Ovary (tissue), 9 donors: ENCODE measurements around the gene SHD. TPM values are rescaled to one million over a fixed set of nuclear protein-coding genes. Genes with fewer than 3 reads are reported as not detected.
A peak's percentile ranks its signal among the peaks of the same experiment; 100 is the strongest.

Experiments
- DNase-seq, 5 donors: peaks; one replicate each; pipeline ENCODE4 v3.0.0-alpha.2; 2019 to 2020
- H3K27ac ChIP-seq, 2 donors: fragments of 200-600 bp; one replicate each; pipeline versions ENCODE4 v1.5.1 to v1.8.0; 2019 to 2022
- H3K27me3 ChIP-seq: fragments of 200-600 bp; one replicate; pipeline ENCODE4 v1.8.0; 2022
- H3K36me3 ChIP-seq: fragments of 200-600 bp; sonication (generic); one replicate; pipeline ENCODE4 v1.5.1; 2019
- H3K4me1 ChIP-seq: one replicate; pipeline ENCODE4 v1.8.1; 2013; ENCODE audit warnings: mild to moderate bottlenecking, moderate library complexity; ENCODE audit not compliant: insufficient read depth
- H3K4me3 ChIP-seq: fragments of 200-600 bp; sonication (generic); one replicate; pipeline ENCODE4 v1.5.1; 2017
- H3K9me3 ChIP-seq, 2 donors: fragments of 200-600 bp in 1 of 2; sonication (generic) in 1 of 2; one replicate each; pipeline versions ENCODE4 v1.5.1 to v1.8.1; 2013 to 2019; ENCODE audit warnings: mild to moderate bottlenecking in 1 of 2, moderate library complexity in 1 of 2
- EP300 ChIP-seq: sonication (generic); formaldehyde crosslinking; IDR thresholded peaks from one replicate; pipeline ENCODE4 v1.6.1; 2017; ENCODE audit warnings: antibody characterized with exemption
- POLR2A ChIP-seq: fragments of 450-650 bp; IDR thresholded peaks from one replicate; pipeline ENCODE4 v1.6.1; 2017; ENCODE audit warnings: antibody characterized with exemption, mild to moderate bottlenecking, moderate library complexity
- WGBS, 3 donors: extraction: QIAGEN DNeasy Blood & Tissue Kit in 1 of 3; methylation state at CpG; one replicate each; pipeline versions ENCODE4 v1.1.5 to v1.1.7; 2013 to 2017; 5-methylcytosine and 5-hydroxymethylcytosine counted together
- intact Hi-C, 4 donors: fragments of 100-400 bp; cut with DNase I; formaldehyde crosslinking; loops; one replicate each; pipeline versions ENCODE4 v1.11.0 to v1.15.1; 2022 to 2023
- polyA plus RNA-seq, 2 donors: library from polyadenylated mRNA; stranded (reverse); fragments of 200-250 nt in 1 of 2; fragments of 350-450 nt in 1 of 2; fragmentation: Illumina TruSeq in 1 of 2; extraction: RNeasy Lipid Tissue Mini Kit (QIAGEN cat#74804) in 1 of 2; gene quantifications; one replicate each; pipeline ENCODE4 v1.2.3, GENCODE V29; 2013 to 2014
- total RNA-seq, 7 donors: library from RNA; depleted of rRNA in 2 of 7; stranded (reverse); fragments of >200 nt in 2 of 7; fragmentation: NEBNext Ultra II Directional in 3 of 7; extraction: Animal tissue kit (Norgen Biotek cat#: 25700) in 3 of 7; gene quantifications; one replicate each; pipeline versions ENCODE4 v1.1.0 to v1.2.4, GENCODE V29; 2016 to 2023
- TF ChIP-seq, protein P1 (sequence below), 3 donors: fragments of 450-650 bp in 2 of 3; fragments of 200-600 bp in 1 of 3; IDR thresholded peaks; one replicate each; pipeline versions ENCODE4 v1.5.1 to v1.8.0; 2016 to 2022; ENCODE audit warnings: antibody characterized with exemption in 3 of 3, mild to moderate bottlenecking in 1 of 3
- donor health status: DM: no; HTN: no; CAD: no; lungs with moderate emphysema.
- donor health status: DM: no; HTN: no; CAD: no.
- donor health status: Bipolar disorder and iron deficiency.
- donor health status: DM: yes; HTN: yes; CAD: no.
- donor health status: DM: no; HTN: no; CAD: no.
- donor health status: DM: yes; HTN: yes; CAD: no.

Gene SHD
- total and polyA plus RNA-seq, 9 donors, result 0.24 to 0.86 (median 0.48) TPM; not detected in 6

DNA sequence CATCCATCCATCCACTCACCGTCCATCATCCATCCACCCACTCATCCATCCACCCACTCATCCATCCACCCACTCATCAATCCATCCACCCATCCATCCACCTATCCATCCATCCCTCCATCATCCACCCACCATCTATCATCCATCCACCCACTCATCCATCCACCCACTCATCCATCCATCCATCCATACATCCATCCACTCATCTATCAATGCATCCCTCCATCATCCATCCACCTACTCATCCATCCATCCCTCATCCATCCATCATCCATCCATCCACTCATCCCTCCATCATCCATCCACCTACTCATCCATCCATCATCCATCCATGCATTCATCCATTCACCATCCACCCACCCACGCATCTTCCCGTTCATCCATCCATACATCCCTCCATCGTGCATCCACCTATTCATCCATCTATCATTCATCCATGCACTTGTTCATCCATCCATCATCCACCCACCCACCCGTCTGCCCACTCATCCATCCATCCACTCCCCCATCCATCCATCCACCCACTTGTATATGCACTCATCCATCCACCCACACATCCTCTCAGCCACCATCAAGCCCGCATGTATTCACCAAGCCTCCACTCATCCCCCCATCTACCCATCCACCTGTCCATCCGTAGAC lies 56.0 kb downstream of the SHD start:
- WGBS, 3 donors, result 93% methylated on average over 7 of the region's 7 CpGs
- Histone ChIP-seq H3K4me1 (peaks cover 4% of the 10 kb centered on the region), H3K27ac (no peak overlapping the region), H3K27me3 (no peaks in the 10 kb centered on the region), H3K36me3 (no peaks in the 10 kb centered on the region), H3K4me3 (no peak overlapping the region), H3K9me3 (no peaks in the 10 kb centered on the region)
- DNase-seq, result no peak
- TF ChIP-seq POLR2A (no peak), EP300 (no peak)
- TF ChIP-seq, protein P1, sequence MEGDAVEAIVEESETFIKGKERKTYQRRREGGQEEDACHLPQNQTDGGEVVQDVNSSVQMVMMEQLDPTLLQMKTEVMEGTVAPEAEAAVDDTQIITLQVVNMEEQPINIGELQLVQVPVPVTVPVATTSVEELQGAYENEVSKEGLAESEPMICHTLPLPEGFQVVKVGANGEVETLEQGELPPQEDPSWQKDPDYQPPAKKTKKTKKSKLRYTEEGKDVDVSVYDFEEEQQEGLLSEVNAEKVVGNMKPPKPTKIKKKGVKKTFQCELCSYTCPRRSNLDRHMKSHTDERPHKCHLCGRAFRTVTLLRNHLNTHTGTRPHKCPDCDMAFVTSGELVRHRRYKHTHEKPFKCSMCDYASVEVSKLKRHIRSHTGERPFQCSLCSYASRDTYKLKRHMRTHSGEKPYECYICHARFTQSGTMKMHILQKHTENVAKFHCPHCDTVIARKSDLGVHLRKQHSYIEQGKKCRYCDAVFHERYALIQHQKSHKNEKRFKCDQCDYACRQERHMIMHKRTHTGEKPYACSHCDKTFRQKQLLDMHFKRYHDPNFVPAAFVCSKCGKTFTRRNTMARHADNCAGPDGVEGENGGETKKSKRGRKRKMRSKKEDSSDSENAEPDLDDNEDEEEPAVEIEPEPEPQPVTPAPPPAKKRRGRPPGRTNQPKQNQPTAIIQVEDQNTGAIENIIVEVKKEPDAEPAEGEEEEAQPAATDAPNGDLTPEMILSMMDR (IDR thresholded peaks at IDR 0.05), result no peak
- intact Hi-C loops, result no loop called here

DNA sequence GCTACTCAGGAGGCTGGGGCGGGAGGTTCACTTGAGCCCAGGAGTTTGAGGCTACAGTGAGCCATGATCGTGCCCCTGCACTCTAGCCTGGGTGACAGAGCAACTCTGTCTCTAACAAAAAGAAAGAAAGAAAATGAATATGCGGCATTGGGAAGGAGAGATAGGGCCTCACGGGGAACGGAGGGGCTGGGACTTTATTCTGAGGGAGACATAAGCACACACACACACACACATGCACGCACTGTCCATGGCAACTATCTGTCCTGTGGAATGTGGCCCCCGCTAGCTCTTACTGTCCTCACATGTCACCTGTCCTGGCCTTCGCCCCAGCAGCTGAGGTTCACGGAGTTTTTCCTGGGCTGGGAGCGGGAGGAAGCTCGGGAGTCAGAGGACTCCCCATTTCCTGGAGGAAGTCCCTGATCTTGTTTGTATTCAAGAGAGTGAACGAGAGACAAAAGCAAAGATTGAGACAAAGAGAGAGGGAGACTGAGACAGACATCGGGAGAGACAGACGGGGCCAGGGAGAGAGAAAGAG lies 58.9 kb downstream of the SHD start:
- Histone ChIP-seq H3K4me3 (peak overlapping the region; percentile 41), H3K27me3 (no peaks in the 10 kb centered on the region), H3K9me3 (no peaks in the 10 kb centered on the region), H3K4me1 (peaks cover 8% of the 10 kb centered on the region), H3K27ac (peak overlapping the region; percentile 30 to 37), H3K36me3 (no peaks in the 10 kb centered on the region)
- TF ChIP-seq, protein P1 (IDR thresholded peaks at IDR 0.05), result no peak
- TF ChIP-seq EP300 (no peak), POLR2A (no peak)
- intact Hi-C loops, result no loop called here
- DNase-seq, result peak in 2 of 5 donors; percentile 37 to 40
- WGBS, 3 donors, result 4 to 10% (median 5%) methylated on average over 14 of the region's 14 CpGs

DNA sequence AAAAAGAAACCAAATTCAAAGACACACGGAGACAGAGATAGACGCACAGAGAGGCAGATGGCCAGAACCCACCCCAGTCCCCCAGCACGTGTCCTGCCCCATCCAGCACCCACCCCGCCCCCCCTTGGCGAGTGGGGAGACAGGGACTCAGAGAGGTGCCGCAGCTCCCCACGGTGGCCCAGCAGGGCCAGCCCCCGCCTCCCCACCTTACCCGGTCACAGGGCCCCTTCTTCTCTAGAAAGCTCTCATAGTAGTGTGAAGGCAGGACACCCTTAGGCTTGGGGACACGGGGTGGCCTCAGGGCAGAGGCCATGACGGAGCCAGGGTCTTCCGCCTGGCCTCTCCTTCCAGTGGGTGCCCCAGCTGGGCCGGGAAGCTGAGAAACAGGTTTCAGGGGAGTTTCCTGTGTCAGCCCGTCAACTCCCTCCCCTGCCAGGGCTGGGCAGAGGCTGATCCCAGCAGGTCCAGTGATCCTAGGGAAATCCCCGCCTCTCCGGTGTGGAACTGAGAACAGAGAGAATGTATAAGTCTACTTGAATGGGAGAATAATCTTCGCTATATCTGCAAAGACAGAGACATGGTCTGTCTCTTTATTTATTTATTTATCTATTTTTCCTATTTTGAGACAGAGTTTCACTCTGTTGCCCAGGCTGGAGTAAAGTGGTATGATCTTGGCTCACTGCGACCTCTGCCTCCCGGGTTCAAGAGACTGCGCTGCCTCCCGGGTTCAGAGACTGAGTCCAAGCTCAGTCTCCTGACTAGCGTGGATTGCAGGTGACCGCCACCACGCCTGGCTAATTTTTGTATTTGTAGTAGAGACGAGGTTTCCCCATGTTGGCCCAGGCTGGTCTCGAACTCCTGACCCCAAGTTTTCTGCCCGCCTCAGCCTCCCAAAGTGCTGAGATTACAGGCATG lies 59.6 kb downstream of the SHD start, which contains the start of gene STAP2:
STAP2 (minus strand) TSS at position 387 of the 915 bp plus-strand sequence; CDS start at position 313, 74 bp downstream.
- Histone ChIP-seq H3K27me3 (no peaks in the 10 kb centered on the region), H3K36me3 (no peaks in the 10 kb centered on the region), H3K4me3 (peak within 1 kb of the TSS; percentile 41), H3K4me1 (peaks cover 8% of the 10 kb centered on the region), H3K9me3 (no peaks in the 10 kb centered on the region), H3K27ac (peak within 1 kb of the TSS; percentile 30 to 37)
- 28 to 39% (median 31%) methylated on average over 27 of the region's 27 CpGs for WGBS, 3 donors
- DNase-seq, result peak in 4 of 5 donors; percentile 44 to 58 (median 46)
- no peak for TF ChIP-seq POLR2A
- TF ChIP-seq, protein P1 (IDR thresholded peaks at IDR 0.05), result no peak
- TF ChIP-seq EP300, result no peak
- intact Hi-C loops, result no loop called here

Other genes with a start within 250 kb of the SHD start
- gene ZBTB7A, start 212.4 kb upstream of the SHD start, total RNA-seq, result 10 to 100 TPM; 25.0 to 56.4 (median 38.7) TPM
- 10 to 100 TPM in 1 of 2 donors, 1 to 10 TPM in 1; 9.1 to 16.8 TPM for gene ZBTB7A, start 212.4 kb upstream of the SHD start, polyA plus RNA-seq
- gene MAP2K2, start 155.1 kb upstream of the SHD start, total RNA-seq, result 100 to 1,000 TPM in 5 of 7 donors, 10 to 100 TPM in 2; 39.9 to 130 (median 116) TPM
- gene MAP2K2, start 155.1 kb upstream of the SHD start, polyA plus RNA-seq, result 100 to 1,000 TPM; 108 to 136 TPM
- gene CREB3L3, start 125.6 kb upstream of the SHD start, total RNA-seq, result 1 to 10 TPM in 1 of 7 donors, not detected in 6; 2.7 TPM
- gene CREB3L3, start 125.6 kb upstream of the SHD start, polyA plus RNA-seq, result 1 to 10 TPM in 1 of 2 donors, under 1 TPM in 1; 0.22 to 1.0 TPM
- gene SIRT6, start 96.7 kb upstream of the SHD start, total RNA-seq, result 10 to 100 TPM; 11.1 to 19.9 (median 16.5) TPM
- 10 to 100 TPM in 1 of 2 donors, under 1 TPM in 1; 0.32 to 16.9 TPM for gene SIRT6, start 96.7 kb upstream of the SHD start, polyA plus RNA-seq
- gene ANKRD24, start 96.6 kb upstream of the SHD start, total RNA-seq, result 1 to 10 TPM in 6 of 7 donors, under 1 TPM in 1; 0.81 to 1.3 (median 1.2) TPM
- 1 to 10 TPM in 1 of 2 donors, under 1 TPM in 1; 0.45 to 1.3 TPM for gene ANKRD24, start 96.6 kb upstream of the SHD start, polyA plus RNA-seq
- 1 to 10 TPM in 5 of 7 donors, under 1 TPM in 1, not detected in 1; 0.58 to 6.6 (median 2.0) TPM for gene EBI3, start 49.7 kb upstream of the SHD start, total RNA-seq
- gene EBI3, start 49.7 kb upstream of the SHD start, polyA plus RNA-seq, result 1 to 10 TPM in 1 of 2 donors, under 1 TPM in 1; 0.90 to 1.1 TPM
- gene YJU2, start 32.2 kb upstream of the SHD start, total RNA-seq, result 10 to 100 TPM; 18.4 to 27.5 (median 21.5) TPM
- 10 to 100 TPM; 20.7 to 33.1 TPM for gene YJU2, start 32.2 kb upstream of the SHD start, polyA plus RNA-seq
- under 1 TPM in 1 of 7 donors, not detected in 6; 0.36 TPM for gene TMIGD2, start 23.1 kb downstream of the SHD start, total RNA-seq
- gene TMIGD2, start 23.1 kb downstream of the SHD start, polyA plus RNA-seq, result under 1 TPM in 1 of 2 donors, not detected in 1; 0.29 TPM
- under 1 TPM in 2 of 7 donors, not detected in 5; 0.11 to 0.18 TPM for gene FSD1, start 25.3 kb downstream of the SHD start, total RNA-seq
- under 1 TPM in 1 of 2 donors, not detected in 1; 0.48 TPM for gene FSD1, start 25.3 kb downstream of the SHD start, polyA plus RNA-seq
- 10 to 100 TPM; 10.3 to 32.5 (median 17.5) TPM for gene STAP2, start 59.6 kb downstream of the SHD start, total RNA-seq
- 10 to 100 TPM in 1 of 2 donors, 1 to 10 TPM in 1; 9.7 to 18.8 TPM for gene STAP2, start 59.6 kb downstream of the SHD start, polyA plus RNA-seq
- 10 to 100 TPM in 5 of 7 donors, 1 to 10 TPM in 2; 5.2 to 31.1 (median 20.3) TPM for gene MPND, start 64.3 kb downstream of the SHD start, total RNA-seq
- gene MPND, start 64.3 kb downstream of the SHD start, polyA plus RNA-seq, result 10 to 100 TPM in 1 of 2 donors, 1 to 10 TPM in 1; 2.4 to 14.5 TPM
- gene SH3GL1, start 121.3 kb downstream of the SHD start, total RNA-seq, result 10 to 100 TPM; 20.5 to 88.6 (median 68.3) TPM
- gene SH3GL1, start 121.3 kb downstream of the SHD start, polyA plus RNA-seq, result 10 to 100 TPM in 1 of 2 donors, 1 to 10 TPM in 1; 6.9 to 57.5 TPM
- gene CHAF1A, start 123.4 kb downstream of the SHD start, total RNA-seq, result 10 to 100 TPM in 1 of 7 donors, 1 to 10 TPM in 6; 4.7 to 10.4 (median 7.5) TPM
- 1 to 10 TPM; 7.3 to 8.6 TPM for gene CHAF1A, start 123.4 kb downstream of the SHD start, polyA plus RNA-seq
- gene UBXN6, start 178.5 kb downstream of the SHD start, total RNA-seq, result 100 to 1,000 TPM in 6 of 7 donors, 10 to 100 TPM in 1; 66.9 to 170 (median 133) TPM
- gene UBXN6, start 178.5 kb downstream of the SHD start, polyA plus RNA-seq, result 100 to 1,000 TPM in 1 of 2 donors, 10 to 100 TPM in 1; 19.3 to 140 TPM
- gene HDGFL2, start 193.0 kb downstream of the SHD start, total RNA-seq, result 10 to 100 TPM; 36.2 to 77.2 (median 64.4) TPM
- gene HDGFL2, start 193.0 kb downstream of the SHD start, polyA plus RNA-seq, result 10 to 100 TPM; 28.5 to 63.0 TPM
- gene PLIN4, start 239.2 kb downstream of the SHD start, total RNA-seq, result 10 to 100 TPM in 5 of 7 donors, 1 to 10 TPM in 2; 3.7 to 55.1 (median 23.6) TPM
- 1 to 10 TPM; 1.6 to 9.6 TPM for gene PLIN4, start 239.2 kb downstream of the SHD start, polyA plus RNA-seq